Motor neuron (in vitro differentiated cells): ENCODE measurements around the gene ZNF697. TPM values are rescaled to one million over a fixed set of nuclear protein-coding genes. Genes with fewer than 3 reads are reported as not detected.
A peak's percentile ranks its signal among the peaks of the same experiment; 100 is the strongest.
"Not testable (repeated sequence)": the region's sequence is repeated elsewhere in the genome, so short reads cannot be mapped to it uniquely, and the experiment has no call there.

Experiments used
- ATAC-seq, 8 experiments: fragments of 200-7000 bp; cut with Tn5 transposase; replicated peaks in 6 of 8; 2 replicates each; pipeline ENCODE4 v1.8.0; 2021; ENCODE audit warnings: mild to moderate bottlenecking in 8 of 8, moderate library complexity in 8 of 8
- H3K27ac ChIP-seq, 2 donors: fragments of 250-450 bp; sonication (Bioruptor Pico); 2 replicates each; pipeline ENCODE4 v1.9.0; 2021; ENCODE audit warnings: antibody characterized with exemption in 2 of 2, mild to moderate bottlenecking in 2 of 2, moderate library complexity in 1 of 2
- H3K4me1 ChIP-seq, 2 donors: fragments of 250-450 bp; sonication (Bioruptor Pico); replicated peaks in 1 of 2; 2 replicates each; pipeline ENCODE4 v1.6.1; 2021; ENCODE audit warnings: antibody characterized with exemption in 2 of 2, mild to moderate bottlenecking in 2 of 2, moderate library complexity in 1 of 2
- H3K4me3 ChIP-seq, 5 donors: fragments of 250-450 bp; sonication (Bioruptor Pico); 2 replicates each; pipeline ENCODE4 v1.9.0; 2021; ENCODE audit warnings: antibody characterized with exemption in 5 of 5, mild to moderate bottlenecking in 5 of 5, moderate library complexity in 4 of 5
- WGBS, 10 experiments: fragments of 450-650 bp; shearing (Covaris generic); methylation state at CpG; one replicate each; pipeline ENCODE4 v1.0.0; 2022; 5-methylcytosine and 5-hydroxymethylcytosine counted together
- in situ Hi-C, 9 experiments: fragments of 400-800 bp; cut with MboI; loops; one replicate each; pipeline ENCODE4 v1.15.0; 2021; ENCODE audit warnings: low sequenced_read_pairs in 9 of 9, low pct_unique_long_range_greater_than_20kb in 2 of 9; ENCODE audit not compliant: unreplicated experiment in 9 of 9
- total RNA-seq, 8 experiments: library from RNA; unstranded; fragments of 300-600 nt; gene quantifications; 2 replicates each; pipeline versions ENCODE4 v1.2.3 to v1.2.4, GENCODE V29; 2022

Gene ZNF697
- total RNA-seq, 8 experiments from 2014 or later = 10.8 to 47.7 (median 29.9) TPM

- H3K27ac ChIP-seq, in situ Hi-C loops, H3K4me3 ChIP-seq, H3K4me1 ChIP-seq: not testable (repeated sequence)
- ATAC-seq = peak in 1 of 8 experiments; percentile 15
- 40 to 100% (median 86%) methylated on average over 1 to 8 of the region's 8 CpGs; no CpG with 5 or more reads in 2 of the 10 experiments for WGBS, 10 experiments
These were observed 43.0 kb downstream of the ZNF697 start for GRCh38 chr1:119605080-119605479.

- in situ Hi-C loops = no loop called here
- ATAC-seq = peak in 2 of 8 experiments; percentile 33 to 47
- H3K27ac ChIP-seq = no peak overlapping the region
- no peak overlapping the region for H3K4me3 ChIP-seq
- 58 to 100% (median 93%) methylated on average over 2 to 6 of the region's 6 CpGs for WGBS, 10 experiments
- no peaks in the 10 kb centered on the region for H3K4me1 ChIP-seq
These were observed 44.4 kb downstream of the ZNF697 start for GRCh38 chr1:119603695-119604094.

GRCh38 chr1:119603241-119603640 is 44.8 kb downstream of the ZNF697 start:
- H3K27ac ChIP-seq, H3K4me3 ChIP-seq, H3K4me1 ChIP-seq, ATAC-seq, in situ Hi-C loops: not testable (repeated sequence)
- WGBS, 10 experiments = 33 to 100% (median 83%) methylated on average over 1 to 3 of the region's 3 CpGs; no CpG with 5 or more reads in 3 of the 10 experiments

GRCh38 chr1:119602789-119603188 is 45.3 kb downstream of the ZNF697 start:
- H3K27ac ChIP-seq, in situ Hi-C loops, H3K4me1 ChIP-seq, H3K4me3 ChIP-seq: not testable (repeated sequence)
- 25 to 83% (median 75%) methylated on average over 1 to 3 of the region's 3 CpGs; no CpG with 5 or more reads in 2 of the 10 experiments for WGBS, 10 experiments
- ATAC-seq = peak in 2 of 8 experiments; percentile 17 to 44

GRCh38 chr1:119602169-119602568 is 45.9 kb downstream of the ZNF697 start:
- H3K4me3 ChIP-seq = no peak overlapping the region
- in situ Hi-C loops = no loop called here
- no peak for ATAC-seq
- no peak overlapping the region for H3K27ac ChIP-seq
- 6 to 100% (median 77%) methylated on average over 1 to 2 of the region's 2 CpGs for WGBS, 10 experiments
- no peaks in the 10 kb centered on the region for H3K4me1 ChIP-seq

- H3K27ac ChIP-seq = no peak overlapping the region
- no peaks in the 10 kb centered on the region for H3K4me1 ChIP-seq
- in situ Hi-C loops = no loop called here
- H3K4me3 ChIP-seq = no peak overlapping the region
- 78 to 100% (median 90%) methylated on average over 1 of the region's 1 CpG; no CpG with 5 or more reads in 4 of the 10 experiments for WGBS, 10 experiments
- ATAC-seq = no peak
These were observed 47.1 kb downstream of the ZNF697 start for GRCh38 chr1:119600976-119601375.

GRCh38 chr1:119600561-119600960 is 47.5 kb downstream of the ZNF697 start:
- no peak for ATAC-seq
- Histone ChIP-seq H3K27ac (no peak overlapping the region), H3K4me3 (no peak overlapping the region), H3K4me1 (no peaks in the 10 kb centered on the region)
- in situ Hi-C loops = no loop called here
- 67 to 100% (median 91%) methylated on average over 1 to 4 of the region's 4 CpGs for WGBS, 10 experiments

GRCh38 chr1:119595606-119596005 is 52.5 kb downstream of the ZNF697 start:
- Histone ChIP-seq H3K27ac (no peak overlapping the region), H3K4me3 (no peak overlapping the region), H3K4me1 (no peaks in the 10 kb centered on the region)
- ATAC-seq = peak in 3 of 8 experiments; percentile 36 to 48 (median 41)
- WGBS, 10 experiments = 0 to 100% (median 83%) methylated on average over 1 to 2 of the region's 2 CpGs; no CpG with 5 or more reads in 3 of the 10 experiments
- in situ Hi-C loops = no loop called here

- Histone ChIP-seq H3K4me1 (no peaks in the 10 kb centered on the region), H3K4me3 (no peak overlapping the region), H3K27ac (no peak overlapping the region)
- in situ Hi-C loops = no loop called here
- WGBS, 10 experiments = 0 to 100% (median 67%) methylated on average over 1 to 2 of the region's 2 CpGs
- ATAC-seq = peak in 3 of 8 experiments; percentile 86 to 97 (median 97)
These were observed 52.9 kb downstream of the ZNF697 start for GRCh38 chr1:119595168-119595567.

GRCh38 chr1:119594376-119594775 is 53.7 kb downstream of the ZNF697 start:
- in situ Hi-C loops = no loop called here
- Histone ChIP-seq H3K27ac (no peak overlapping the region), H3K4me3 (no peak overlapping the region), H3K4me1 (no peaks in the 10 kb centered on the region)
- 25 to 85% (median 40%) methylated on average over 1 of the region's 1 CpG; no CpG with 5 or more reads in 3 of the 10 experiments for WGBS, 10 experiments
- ATAC-seq = no peak

- Histone ChIP-seq H3K27ac (no peak overlapping the region), H3K4me3 (no peak overlapping the region), H3K4me1 (no peaks in the 10 kb centered on the region)
- in situ Hi-C loops = no loop called here
- 0 to 100% (median 82%) methylated on average over 1 of the region's 1 CpG; no CpG with 5 or more reads in 2 of the 10 experiments for WGBS, 10 experiments
- ATAC-seq = no peak
These were observed 54.3 kb downstream of the ZNF697 start for GRCh38 chr1:119593805-119594204.

GRCh38 chr1:119590393-119590792 is 57.7 kb downstream of the ZNF697 start:
- Histone ChIP-seq H3K4me1 (no peaks in the 10 kb centered on the region), H3K4me3 (no peak overlapping the region), H3K27ac (no peak overlapping the region)
- ATAC-seq = no peak
- in situ Hi-C loops = no loop called here

- in situ Hi-C loops = no loop called here
These were observed 59.4 kb downstream of the ZNF697 start for GRCh38 chr1:119588621-119589020.

GRCh38 chr1:119587341-119587740 is 60.7 kb downstream of the ZNF697 start:
- Histone ChIP-seq H3K27ac (no peak overlapping the region), H3K4me1 (no peaks in the 10 kb centered on the region), H3K4me3 (no peak overlapping the region)
- 0 to 100% (median 56%) methylated on average over 1 to 3 of the region's 3 CpGs; no CpG with 5 or more reads in 3 of the 10 experiments for WGBS, 10 experiments
- in situ Hi-C loops = no loop called here
- ATAC-seq = peak in 6 of 8 experiments; percentile 37 to 80 (median 58)

More at GRCh38 chr1:119588621-119589020, 59.4 kb downstream of the ZNF697 start:
- no peak for ATAC-seq
- no peak overlapping the region for H3K4me3 ChIP-seq
- H3K27ac ChIP-seq = no peak overlapping the region
- 26 to 91% (median 81%) methylated on average over 2 to 5 of the region's 5 CpGs for WGBS, 10 experiments
- no peaks in the 10 kb centered on the region for H3K4me1 ChIP-seq
